ENCODE measurements around the gene ZFP30. TPM values are rescaled to one million over a fixed set of nuclear protein-coding genes. Genes with fewer than 3 reads are reported as not detected.
A peak's percentile ranks its signal among the peaks of the same experiment; 100 is the strongest.

The ZFP30 gene
- total and polyA plus RNA-seq, 2 of the 13 experiments (the other 11 are each of a cell fraction or from before 2014, with no cell fraction given), result 3.4 to 19.2 TPM

DNA sequence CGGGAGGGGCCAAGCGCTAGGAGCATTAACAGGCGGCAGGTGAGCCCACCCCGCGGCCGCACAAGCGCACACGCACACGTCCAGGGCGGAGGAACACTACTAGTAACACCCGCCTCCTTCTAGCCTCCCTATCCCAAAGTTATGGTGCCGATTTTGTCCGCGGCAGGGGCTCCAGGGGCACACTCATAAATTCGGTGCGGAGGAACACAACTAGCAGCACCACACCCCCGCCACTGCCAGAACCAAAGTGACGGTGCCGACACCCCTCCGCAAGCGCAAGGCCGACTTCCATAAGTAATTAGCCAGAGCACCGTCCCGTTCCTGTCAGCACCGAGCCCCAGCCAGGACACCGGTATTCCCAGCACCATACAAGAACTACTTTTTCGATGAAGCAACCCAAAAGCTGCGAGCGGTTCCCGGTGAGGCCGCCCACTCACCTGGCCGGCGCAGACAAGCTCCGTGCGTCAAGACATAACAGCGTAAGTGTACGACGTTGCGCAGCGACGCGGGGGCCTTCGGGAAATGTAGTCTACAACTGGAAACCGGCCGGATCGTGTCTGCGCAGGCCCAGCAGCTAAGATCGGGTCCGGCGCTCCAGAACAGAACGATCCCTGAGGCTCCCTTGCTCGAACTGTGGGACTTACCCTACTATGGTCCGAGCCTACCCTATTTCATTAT is 60.8 kb downstream of the ZFP30 start, which contains the start of the genes ZNF540 and ZNF571 (continued):
- TF ChIP-seq, protein P1, sequence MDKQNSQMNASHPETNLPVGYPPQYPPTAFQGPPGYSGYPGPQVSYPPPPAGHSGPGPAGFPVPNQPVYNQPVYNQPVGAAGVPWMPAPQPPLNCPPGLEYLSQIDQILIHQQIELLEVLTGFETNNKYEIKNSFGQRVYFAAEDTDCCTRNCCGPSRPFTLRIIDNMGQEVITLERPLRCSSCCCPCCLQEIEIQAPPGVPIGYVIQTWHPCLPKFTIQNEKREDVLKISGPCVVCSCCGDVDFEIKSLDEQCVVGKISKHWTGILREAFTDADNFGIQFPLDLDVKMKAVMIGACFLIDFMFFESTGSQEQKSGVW (CRISPR knock-in tag; IDR thresholded peaks at IDR 0.05; ENCODE audit: borderline replicate concordance), result no peak
- no peak for TF ChIP-seq YY1 (IDR thresholded peaks at IDR 0.05; ENCODE audit: insufficient read depth, insufficient replicate concordance, low read depth, low read length)
- TF ChIP-seq RNF2 (conservative IDR thresholded peaks at IDR 0.05; ENCODE audit: low read depth), result no peak
- TF ChIP-seq CHD4 (IDR thresholded peaks at IDR 0.05; ENCODE audit: borderline replicate concordance, low read length), result no peak
- no peak for TF ChIP-seq GFI1 (CRISPR knock-in tag; IDR thresholded peaks at IDR 0.05; ENCODE audit: borderline replicate concordance)
- TF ChIP-seq ARID2 (CRISPR knock-in tag; IDR thresholded peaks at IDR 0.05; ENCODE audit: borderline replicate concordance), result no peak
- TF ChIP-seq ZNF367 (CRISPR knock-in tag; IDR thresholded peaks at IDR 0.05; ENCODE audit: borderline replicate concordance), result no peak
- no peak for TF ChIP-seq SIX4 (CRISPR knock-in tag; IDR thresholded peaks at IDR 0.05)
- no peak for TF ChIP-seq HOXA5 (CRISPR knock-in tag; IDR thresholded peaks at IDR 0.05)
- peak; percentile 76 for TF ChIP-seq ZMYM4 (CRISPR knock-in tag; IDR thresholded peaks at IDR 0.05)
- peak; percentile 99 for TF ChIP-seq HNRNPLL (IDR thresholded peaks at IDR 0.05; ENCODE audit: low read depth, low read length, poor library complexity, severe bottlenecking)
- TF ChIP-seq, protein P2, sequence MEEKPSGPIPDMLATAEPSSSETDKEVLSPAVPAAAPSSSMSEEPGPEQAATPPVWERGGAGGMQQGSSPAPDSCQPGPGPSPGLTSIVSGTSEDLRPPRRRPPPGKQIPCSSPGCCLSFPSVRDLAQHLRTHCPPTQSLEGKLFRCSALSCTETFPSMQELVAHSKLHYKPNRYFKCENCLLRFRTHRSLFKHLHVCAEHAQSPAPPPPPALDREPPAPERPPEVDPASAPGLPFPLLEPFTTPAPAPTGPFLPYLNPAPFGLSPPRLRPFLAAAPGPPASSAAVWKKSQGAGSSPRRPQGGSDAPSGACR (CRISPR knock-in tag; IDR thresholded peaks at IDR 0.05), result no peak
- TF ChIP-seq, protein P3, sequence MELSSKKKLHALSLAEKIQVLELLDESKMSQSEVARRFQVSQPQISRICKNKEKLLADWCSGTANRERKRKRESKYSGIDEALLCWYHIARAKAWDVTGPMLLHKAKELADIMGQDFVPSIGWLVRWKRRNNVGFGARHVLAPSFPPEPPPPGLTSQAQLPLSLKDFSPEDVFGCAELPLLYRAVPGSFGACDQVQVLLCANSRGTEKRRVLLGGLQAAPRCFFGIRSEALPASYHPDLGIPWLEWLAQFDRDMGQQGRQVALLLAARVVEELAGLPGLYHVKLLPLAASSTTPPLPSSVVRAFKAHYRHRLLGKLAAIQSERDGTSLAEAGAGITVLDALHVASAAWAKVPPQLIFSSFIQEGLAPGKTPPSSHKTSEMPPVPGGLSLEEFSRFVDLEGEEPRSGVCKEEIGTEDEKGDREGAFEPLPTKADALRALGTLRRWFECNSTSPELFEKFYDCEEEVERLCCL (CRISPR knock-in tag; IDR thresholded peaks at IDR 0.05; ENCODE audit: borderline replicate concordance), result no peak
- TF ChIP-seq TARDBP (CRISPR knock-in tag; IDR thresholded peaks at IDR 0.05), result peak; percentile 38; the same call in 1 of the 2 replicates
- TF ChIP-seq, protein P4, sequence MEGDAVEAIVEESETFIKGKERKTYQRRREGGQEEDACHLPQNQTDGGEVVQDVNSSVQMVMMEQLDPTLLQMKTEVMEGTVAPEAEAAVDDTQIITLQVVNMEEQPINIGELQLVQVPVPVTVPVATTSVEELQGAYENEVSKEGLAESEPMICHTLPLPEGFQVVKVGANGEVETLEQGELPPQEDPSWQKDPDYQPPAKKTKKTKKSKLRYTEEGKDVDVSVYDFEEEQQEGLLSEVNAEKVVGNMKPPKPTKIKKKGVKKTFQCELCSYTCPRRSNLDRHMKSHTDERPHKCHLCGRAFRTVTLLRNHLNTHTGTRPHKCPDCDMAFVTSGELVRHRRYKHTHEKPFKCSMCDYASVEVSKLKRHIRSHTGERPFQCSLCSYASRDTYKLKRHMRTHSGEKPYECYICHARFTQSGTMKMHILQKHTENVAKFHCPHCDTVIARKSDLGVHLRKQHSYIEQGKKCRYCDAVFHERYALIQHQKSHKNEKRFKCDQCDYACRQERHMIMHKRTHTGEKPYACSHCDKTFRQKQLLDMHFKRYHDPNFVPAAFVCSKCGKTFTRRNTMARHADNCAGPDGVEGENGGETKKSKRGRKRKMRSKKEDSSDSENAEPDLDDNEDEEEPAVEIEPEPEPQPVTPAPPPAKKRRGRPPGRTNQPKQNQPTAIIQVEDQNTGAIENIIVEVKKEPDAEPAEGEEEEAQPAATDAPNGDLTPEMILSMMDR (CRISPR knock-in tag; IDR thresholded peaks at IDR 0.05), result no peak
- TF ChIP-seq CBX1 (IDR thresholded peaks at IDR 0.05; ENCODE audit: low read depth), result no peak
- TF ChIP-seq, protein P5, sequence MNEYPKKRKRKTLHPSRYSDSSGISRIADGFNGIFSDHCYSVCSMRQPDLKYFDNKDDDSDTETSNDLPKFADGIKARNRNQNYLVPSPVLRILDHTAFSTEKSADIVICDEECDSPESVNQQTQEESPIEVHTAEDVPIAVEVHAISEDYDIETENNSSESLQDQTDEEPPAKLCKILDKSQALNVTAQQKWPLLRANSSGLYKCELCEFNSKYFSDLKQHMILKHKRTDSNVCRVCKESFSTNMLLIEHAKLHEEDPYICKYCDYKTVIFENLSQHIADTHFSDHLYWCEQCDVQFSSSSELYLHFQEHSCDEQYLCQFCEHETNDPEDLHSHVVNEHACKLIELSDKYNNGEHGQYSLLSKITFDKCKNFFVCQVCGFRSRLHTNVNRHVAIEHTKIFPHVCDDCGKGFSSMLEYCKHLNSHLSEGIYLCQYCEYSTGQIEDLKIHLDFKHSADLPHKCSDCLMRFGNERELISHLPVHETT (CRISPR knock-in tag; conservative IDR thresholded peaks at IDR 0.05), result no peak
- TF ChIP-seq PRPF4 (IDR thresholded peaks at IDR 0.05; ENCODE audit: low read depth, low read length, poor library complexity, severe bottlenecking), result no peak
- no peak for TF ChIP-seq SYNCRIP (IDR thresholded peaks at IDR 0.05; ENCODE audit: insufficient read depth, low read depth, low read length)
- 0 out of 2 replicates have a peak, but pooled peaks have one; percentile 30 for TF ChIP-seq MIXL1 (CRISPR knock-in tag; IDR thresholded peaks at IDR 0.05)
- TF ChIP-seq ETV6 (CRISPR knock-in tag; conservative IDR thresholded peaks at IDR 0.05), result no peak
- TF ChIP-seq, protein P6, sequence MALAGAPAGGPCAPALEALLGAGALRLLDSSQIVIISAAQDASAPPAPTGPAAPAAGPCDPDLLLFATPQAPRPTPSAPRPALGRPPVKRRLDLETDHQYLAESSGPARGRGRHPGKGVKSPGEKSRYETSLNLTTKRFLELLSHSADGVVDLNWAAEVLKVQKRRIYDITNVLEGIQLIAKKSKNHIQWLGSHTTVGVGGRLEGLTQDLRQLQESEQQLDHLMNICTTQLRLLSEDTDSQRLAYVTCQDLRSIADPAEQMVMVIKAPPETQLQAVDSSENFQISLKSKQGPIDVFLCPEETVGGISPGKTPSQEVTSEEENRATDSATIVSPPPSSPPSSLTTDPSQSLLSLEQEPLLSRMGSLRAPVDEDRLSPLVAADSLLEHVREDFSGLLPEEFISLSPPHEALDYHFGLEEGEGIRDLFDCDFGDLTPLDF (CRISPR knock-in tag; IDR thresholded peaks at IDR 0.05), result no peak
- no peak for TF ChIP-seq KAT2B (IDR thresholded peaks at IDR 0.05; ENCODE audit: borderline replicate concordance, low read depth, low read length)
